Hematopoietic multipotent progenitor cell (in vitro differentiated cells): Measurements from ENCODE around the gene ARPP21. TPM values are rescaled to one million over a fixed set of nuclear protein-coding genes. Genes with fewer than 3 reads are reported as not detected.
"Not testable (repeated sequence)": the region's sequence is repeated elsewhere in the genome, so short reads cannot be mapped to it uniquely, and the experiment has no call there.

Experiments
- DNase-seq, 3 donors: peaks; one replicate each; pipeline ENCODE4 v3.0.0-alpha.2; 2011 to 2015; ENCODE audit warnings: low read depth in 2 of 3, low spot score in 2 of 3
- total RNA-seq: library from RNA; depleted of rRNA; stranded (reverse); fragments of >200 nt; gene quantifications from one replicate; pipeline ENCODE4 v1.2.3, GENCODE V29; 2012

The ARPP21 gene
- total RNA-seq = 0.54 TPM

GRCh38 chr3:35639254-35640186 lies at the start of gene ARPP21:
Gene ARPP21, plus strand, starts transcription at chr3:35639525. Its CDS starts 42,227 bp downstream, at chr3:35681752.
- DNase-seq = peak in 2 of 3 donors; percentile 18 to 36

- DNase-seq = no peak
These were observed 46.6 kb upstream of the ARPP21 start for GRCh38 chr3:35592589-35593295.

GRCh38 chr3:35594739-35595138 lies 44.6 kb upstream of the ARPP21 start:
- no peak for DNase-seq

- DNase-seq = no peak
These were observed 42.9 kb upstream of the ARPP21 start for GRCh38 chr3:35596335-35596995.

- no peak for DNase-seq
These were observed 41.8 kb upstream of the ARPP21 start for GRCh38 chr3:35597490-35597889.

- DNase-seq = no peak
These were observed 40.5 kb upstream of the ARPP21 start for GRCh38 chr3:35598804-35599203.

- no peak for DNase-seq
These were observed 37.4 kb upstream of the ARPP21 start for GRCh38 chr3:35601959-35602358.

- no peak for DNase-seq
These were observed 36.9 kb upstream of the ARPP21 start for GRCh38 chr3:35602395-35602936.

GRCh38 chr3:35616346-35616745 lies 23.0 kb upstream of the ARPP21 start:
- no peak for DNase-seq

- no peak for DNase-seq
These were observed 22.0 kb upstream of the ARPP21 start for GRCh38 chr3:35617370-35617769.

- not testable (repeated sequence) for DNase-seq
These were observed 19.1 kb upstream of the ARPP21 start for GRCh38 chr3:35620238-35620637.

GRCh38 chr3:35624698-35625097 lies 14.6 kb upstream of the ARPP21 start:
- DNase-seq = no peak

GRCh38 chr3:35633332-35634124 lies 5.8 kb upstream of the ARPP21 start:
- DNase-seq = no peak

- no peak for DNase-seq
These were observed 3.9 kb upstream of the ARPP21 start for GRCh38 chr3:35635407-35635806.

- DNase-seq = no peak
These were observed 3.2 kb upstream of the ARPP21 start for GRCh38 chr3:35635926-35636683.

- DNase-seq = no peak
These were observed 910 bp upstream of the ARPP21 start for GRCh38 chr3:35638251-35638979.

GRCh38 chr3:35638980-35639253 lies 408 bp upstream of the ARPP21 start:
- peak in 2 of 3 donors; percentile 14 to 22 for DNase-seq

- DNase-seq = no peak
These were observed 1.2 kb downstream of the ARPP21 start for GRCh38 chr3:35640190-35641165.
